ENCODE results near the gene MSMB. TPM values are rescaled to one million over a fixed set of nuclear protein-coding genes. Genes with fewer than 3 reads are reported as not detected.

Gene MSMB
- total and polyA plus RNA-seq, 9 of the 15 experiments (the other 6 are each of a cell fraction or from before 2014, with no cell fraction given), result 0.21 to 0.60 TPM; not detected in 7

DNA sequence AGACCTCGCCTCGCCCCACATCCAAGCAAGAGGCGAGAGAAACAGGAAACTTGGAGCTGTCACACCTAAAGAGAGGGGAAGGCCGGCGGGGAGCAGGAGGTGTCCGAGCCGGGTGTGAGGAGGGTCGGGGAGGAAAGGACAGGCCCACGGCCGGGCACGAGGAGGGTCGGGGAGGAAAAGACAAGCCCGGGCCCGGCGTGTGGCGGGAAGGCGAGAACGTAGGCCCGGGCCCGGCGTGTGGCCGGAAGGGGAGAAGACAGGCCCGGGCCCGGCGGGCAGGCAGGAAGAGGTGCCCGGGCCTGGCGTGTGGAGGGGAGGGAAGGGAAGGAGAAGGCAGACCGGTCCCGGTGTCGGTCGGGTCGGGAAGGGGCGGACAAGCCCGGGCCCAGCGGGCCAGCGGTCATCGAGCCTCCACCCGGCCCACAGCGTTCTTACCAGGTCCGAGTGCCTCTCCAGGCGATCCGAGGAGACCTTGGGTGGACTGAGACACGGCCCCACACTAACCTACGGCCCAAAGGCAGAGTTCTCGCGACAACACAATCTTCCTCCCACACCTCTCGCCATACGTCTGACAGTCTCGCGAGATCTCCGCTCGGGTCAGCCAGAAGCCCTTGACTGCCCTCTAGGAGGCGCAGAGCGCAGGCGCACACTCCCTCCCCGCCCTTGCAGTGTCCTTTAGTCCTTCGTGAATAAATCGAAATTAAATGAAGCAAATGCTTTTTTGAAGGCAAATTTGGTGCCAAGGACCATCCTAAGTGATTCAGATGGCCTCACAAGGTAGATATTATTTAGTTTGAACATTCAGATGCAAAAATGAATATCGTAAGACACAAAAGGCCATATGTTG is 15.8 kb downstream of the MSMB start, which contains the start of gene NCOA4 (continued):
- TF ChIP-seq, protein P1, sequence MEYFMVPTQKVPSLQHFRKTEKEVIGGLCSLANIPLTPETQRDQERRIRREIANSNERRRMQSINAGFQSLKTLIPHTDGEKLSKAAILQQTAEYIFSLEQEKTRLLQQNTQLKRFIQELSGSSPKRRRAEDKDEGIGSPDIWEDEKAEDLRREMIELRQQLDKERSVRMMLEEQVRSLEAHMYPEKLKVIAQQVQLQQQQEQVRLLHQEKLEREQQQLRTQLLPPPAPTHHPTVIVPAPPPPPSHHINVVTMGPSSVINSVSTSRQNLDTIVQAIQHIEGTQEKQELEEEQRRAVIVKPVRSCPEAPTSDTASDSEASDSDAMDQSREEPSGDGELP (CRISPR knock-in tag; IDR thresholded peaks at IDR 0.05; ENCODE audit: borderline replicate concordance), result peak; percentile 53; the same call in 1 of the 2 replicates
- TF ChIP-seq ZNF780A (CRISPR knock-in tag; IDR thresholded peaks at IDR 0.05), result no peak
- TF ChIP-seq BRCA1 (IDR thresholded peaks at IDR 0.05), result no peak
- TF ChIP-seq BRCA1 (CRISPR knock-in tag; IDR thresholded peaks at IDR 0.05), result peak; percentile 70; the same call in 1 of the 2 replicates
- peak; percentile 62 to 70 for TF ChIP-seq MAZ (CRISPR knock-in tag; conservative IDR thresholded peaks at IDR 0.05 in 1 of 2, IDR thresholded peaks at IDR 0.05 in 1 of 2)
- TF ChIP-seq, protein P2, sequence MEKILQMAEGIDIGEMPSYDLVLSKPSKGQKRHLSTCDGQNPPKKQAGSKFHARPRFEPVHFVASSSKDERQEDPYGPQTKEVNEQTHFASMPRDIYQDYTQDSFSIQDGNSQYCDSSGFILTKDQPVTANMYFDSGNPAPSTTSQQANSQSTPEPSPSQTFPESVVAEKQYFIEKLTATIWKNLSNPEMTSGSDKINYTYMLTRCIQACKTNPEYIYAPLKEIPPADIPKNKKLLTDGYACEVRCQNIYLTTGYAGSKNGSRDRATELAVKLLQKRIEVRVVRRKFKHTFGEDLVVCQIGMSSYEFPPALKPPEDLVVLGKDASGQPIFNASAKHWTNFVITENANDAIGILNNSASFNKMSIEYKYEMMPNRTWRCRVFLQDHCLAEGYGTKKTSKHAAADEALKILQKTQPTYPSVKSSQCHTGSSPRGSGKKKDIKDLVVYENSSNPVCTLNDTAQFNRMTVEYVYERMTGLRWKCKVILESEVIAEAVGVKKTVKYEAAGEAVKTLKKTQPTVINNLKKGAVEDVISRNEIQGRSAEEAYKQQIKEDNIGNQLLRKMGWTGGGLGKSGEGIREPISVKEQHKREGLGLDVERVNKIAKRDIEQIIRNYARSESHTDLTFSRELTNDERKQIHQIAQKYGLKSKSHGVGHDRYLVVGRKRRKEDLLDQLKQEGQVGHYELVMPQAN (IDR thresholded peaks at IDR 0.05; ENCODE audit: borderline replicate concordance), result peak; percentile 93
- peak in 1 of 2 experiments; percentile 22; a peak in 1 of 4 replicates for TF ChIP-seq FOXK2 (conservative IDR thresholded peaks at IDR 0.05 in 1 of 2, IDR thresholded peaks at IDR 0.05 in 1 of 2; ENCODE audit: low read depth in 2 of 2)
- TF ChIP-seq, protein P3, sequence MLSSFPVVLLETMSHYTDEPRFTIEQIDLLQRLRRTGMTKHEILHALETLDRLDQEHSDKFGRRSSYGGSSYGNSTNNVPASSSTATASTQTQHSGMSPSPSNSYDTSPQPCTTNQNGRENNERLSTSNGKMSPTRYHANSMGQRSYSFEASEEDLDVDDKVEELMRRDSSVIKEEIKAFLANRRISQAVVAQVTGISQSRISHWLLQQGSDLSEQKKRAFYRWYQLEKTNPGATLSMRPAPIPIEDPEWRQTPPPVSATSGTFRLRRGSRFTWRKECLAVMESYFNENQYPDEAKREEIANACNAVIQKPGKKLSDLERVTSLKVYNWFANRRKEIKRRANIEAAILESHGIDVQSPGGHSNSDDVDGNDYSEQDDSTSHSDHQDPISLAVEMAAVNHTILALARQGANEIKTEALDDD (IDR thresholded peaks at IDR 0.05), result peak; percentile 84
- TF ChIP-seq CBX5 (IDR thresholded peaks at IDR 0.05; ENCODE audit: borderline replicate concordance, low read depth), result no peak
- peak; percentile 96 for TF ChIP-seq PHF8 (IDR thresholded peaks at IDR 0.05; ENCODE audit: borderline replicate concordance, low read length)
- TF ChIP-seq, protein P4, sequence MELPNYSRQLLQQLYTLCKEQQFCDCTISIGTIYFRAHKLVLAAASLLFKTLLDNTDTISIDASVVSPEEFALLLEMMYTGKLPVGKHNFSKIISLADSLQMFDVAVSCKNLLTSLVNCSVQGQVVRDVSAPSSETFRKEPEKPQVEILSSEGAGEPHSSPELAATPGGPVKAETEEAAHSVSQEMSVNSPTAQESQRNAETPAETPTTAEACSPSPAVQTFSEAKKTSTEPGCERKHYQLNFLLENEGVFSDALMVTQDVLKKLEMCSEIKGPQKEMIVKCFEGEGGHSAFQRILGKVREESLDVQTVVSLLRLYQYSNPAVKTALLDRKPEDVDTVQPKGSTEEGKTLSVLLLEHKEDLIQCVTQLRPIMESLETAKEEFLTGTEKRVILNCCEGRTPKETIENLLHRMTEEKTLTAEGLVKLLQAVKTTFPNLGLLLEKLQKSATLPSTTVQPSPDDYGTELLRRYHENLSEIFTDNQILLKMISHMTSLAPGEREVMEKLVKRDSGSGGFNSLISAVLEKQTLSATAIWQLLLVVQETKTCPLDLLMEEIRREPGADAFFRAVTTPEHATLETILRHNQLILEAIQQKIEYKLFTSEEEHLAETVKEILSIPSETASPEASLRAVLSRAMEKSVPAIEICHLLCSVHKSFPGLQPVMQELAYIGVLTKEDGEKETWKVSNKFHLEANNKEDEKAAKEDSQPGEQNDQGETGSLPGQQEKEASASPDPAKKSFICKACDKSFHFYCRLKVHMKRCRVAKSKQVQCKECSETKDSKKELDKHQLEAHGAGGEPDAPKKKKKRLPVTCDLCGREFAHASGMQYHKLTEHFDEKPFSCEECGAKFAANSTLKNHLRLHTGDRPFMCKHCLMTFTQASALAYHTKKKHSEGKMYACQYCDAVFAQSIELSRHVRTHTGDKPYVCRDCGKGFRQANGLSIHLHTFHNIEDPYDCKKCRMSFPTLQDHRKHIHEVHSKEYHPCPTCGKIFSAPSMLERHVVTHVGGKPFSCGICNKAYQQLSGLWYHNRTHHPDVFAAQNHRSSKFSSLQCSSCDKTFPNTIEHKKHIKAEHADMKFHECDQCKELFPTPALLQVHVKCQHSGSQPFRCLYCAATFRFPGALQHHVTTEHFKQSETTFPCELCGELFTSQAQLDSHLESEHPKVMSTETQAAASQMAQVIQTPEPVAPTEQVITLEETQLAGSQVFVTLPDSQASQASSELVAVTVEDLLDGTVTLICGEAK (IDR thresholded peaks at IDR 0.05), result peak; percentile 47; the same call in 1 of the 2 replicates
- TF ChIP-seq, protein P4 (CRISPR knock-in tag; IDR thresholded peaks at IDR 0.05), result no peak
